ENCODE results near the gene CNOT1.

- TF ChIP-seq CTCF (IDR thresholded peaks at IDR 0.05; ENCODE audit: low read depth, low read length) (no peak), EZH2phosphoT487 (IDR thresholded peaks at IDR 0.05; ENCODE audit: low read depth) (no peak)
These were observed 44.7 kb downstream of the CNOT1 start for GRCh38 chr16:58584831-58585505.
